BJ (cell line): ENCODE data around the gene DLG2. TPM values are rescaled to one million over a fixed set of nuclear protein-coding genes. Genes with fewer than 3 reads are reported as not detected.

Source experiments
- CTCF ChIA-PET: fragments of 350-600 bp; formaldehyde crosslinking; extraction: SDS; loops from one replicate; lab custom pipeline; 2021; ENCODE audit warnings: antibody characterized with exemption, inconsistent platforms; lab: Yijun Ruan, JAX
- POLR2A ChIA-PET: fragments of 300-600 bp; sonication (Branson Sonifier 250); formaldehyde crosslinking; extraction: SDS; loops from one replicate; lab custom pipeline; 2021; ENCODE audit warnings: antibody characterized with exemption; lab: Charles Lee
- DNase-seq: peaks from one replicate; pipeline ENCODE4 v3.0.0-alpha.2; 2011; ENCODE audit warnings: low read depth
- H3K27me3 ChIP-seq: 2 replicates; pipeline ENCODE4 v1.6.0; 2011; ENCODE audit warnings: low read length; ENCODE audit not compliant: control insufficient read depth, insufficient read depth
- H3K36me3 ChIP-seq: 2 replicates; pipeline ENCODE4 v1.5.1; 2011; ENCODE audit warnings: low read length; ENCODE audit not compliant: control insufficient read depth, insufficient read depth
- H3K4me3 ChIP-seq: 2 replicates; pipeline ENCODE4 v1.5.1; 2011; ENCODE audit warnings: low read depth, mild to moderate bottlenecking, control low read depth, low read length
- CTCF ChIP-seq: IDR thresholded peaks from 2 replicates; pipeline ENCODE4 v1.5.1; 2011; ENCODE audit warnings: low read depth, mild to moderate bottlenecking, control low read depth, inconsistent platforms, low read length, moderate library complexity; ENCODE audit not compliant: insufficient read depth
- polyA plus RNA-seq: library from polyadenylated mRNA; depleted of rRNA; stranded (reverse); fragments of >200 nt; gene quantifications from 2 replicates; pipeline ENCODE4 v1.2.3, GENCODE V29; 2011

DLG2 gene
- polyA plus RNA-seq, 1 experiment = 0.28 TPM

GRCh38 chr11:85313741-85314140, 313.4 kb downstream of the DLG2 start:
- ChIA-PET POLR2A (no interaction called here), CTCF (interaction anchor here (0.6 kb wide), 1 partner anchor 15 kb away, joined by 3 read pairs; no protein-coding TSS in a partner anchor)
- Histone ChIP-seq H3K27me3 (no peaks in the 10 kb centered on the region), H3K4me3 (no peak overlapping the region), H3K36me3 (no peaks in the 10 kb centered on the region)
- no peak for DNase-seq
- no peak for TF ChIP-seq CTCF

- ChIA-PET POLR2A (no interaction called here), CTCF (no interaction called here)
- no peaks in the 10 kb centered on the region for H3K36me3 ChIP-seq
- no peak for DNase-seq
- H3K4me3 ChIP-seq = no peak overlapping the region
- no peak for TF ChIP-seq CTCF
- no peaks in the 10 kb centered on the region for H3K27me3 ChIP-seq
Measured at GRCh38 chr11:85310479-85310878, 316.7 kb downstream of the DLG2 start.

GRCh38 chr11:85307366-85307765, 319.8 kb downstream of the DLG2 start:
- ChIA-PET CTCF (no interaction called here), POLR2A (no interaction called here)
- no peak for TF ChIP-seq CTCF
- no peaks in the 10 kb centered on the region for H3K36me3 ChIP-seq
- H3K4me3 ChIP-seq = no peak overlapping the region
- no peaks in the 10 kb centered on the region for H3K27me3 ChIP-seq
- DNase-seq = no peak

- CTCF ChIA-PET = no interaction called here
- DNase-seq = no peak
- Histone ChIP-seq H3K36me3 (no peaks in the 10 kb centered on the region), H3K4me3 (no peak overlapping the region), H3K27me3 (no peaks in the 10 kb centered on the region)
- POLR2A ChIA-PET = no interaction called here
- TF ChIP-seq CTCF = no peak
Measured at GRCh38 chr11:85301895-85302678, 325.1 kb downstream of the DLG2 start.

GRCh38 chr11:85299258-85299942, 327.7 kb downstream of the DLG2 start:
- Histone ChIP-seq H3K4me3 (no peak overlapping the region), H3K27me3 (no peaks in the 10 kb centered on the region), H3K36me3 (no peaks in the 10 kb centered on the region)
- CTCF ChIA-PET = interaction anchor here (1.0 kb wide), 1 partner anchor 15 kb away, joined by 3 read pairs; no protein-coding TSS in a partner anchor
- no peak for DNase-seq
- no peak for TF ChIP-seq CTCF
- POLR2A ChIA-PET = no interaction called here
